Measurements from ENCODE around the gene KCNIP1. TPM values are rescaled to one million over a fixed set of nuclear protein-coding genes. Genes with fewer than 3 reads are reported as not detected.

The KCNIP1 gene
- total and polyA plus RNA-seq, 2 of the 8 experiments (the other 6 are each of a cell fraction or from before 2014, with no cell fraction given): 0.52 to 0.83 TPM

GRCh38 chr5:170636206-170636605 is 132.4 kb downstream of the KCNIP1 start:
- CTCF ChIA-PET (ENCODE audit: partially characterized antibody): interaction anchor here (0.6 to 30.3 kb wide), 7 partner anchors 27 to 1192 kb away, joined by 3 to 982 read pairs (median 5); partner anchors contain the start of gene GABRP
- H3K4ac ChIP-seq (replicated peaks; ENCODE audit: insufficient read length, low read depth, low read length): no peak overlapping the region
- H3K23ac ChIP-seq (ENCODE audit: insufficient read length): no peak overlapping the region
- H3K36me3 ChIP-seq (ENCODE audit: control insufficient read depth in 2 of 4, insufficient read depth in 4 of 4, low read length in 3 of 4): no peaks in the 10 kb centered on the region
- DNase-seq (ENCODE audit: low read depth in 1 of 2, low spot score in 2 of 2) (no peak), FAIRE-seq (no peak)
- no peak overlapping the region for H2BK5ac ChIP-seq (ENCODE audit: low read depth, low read length)
- no peak overlapping the region for H3K4me3 ChIP-seq (ENCODE audit: extremely low read depth in 1 of 4, insufficient read depth in 2 of 4, low read depth in 3 of 4, low read length in 4 of 4)
- H3K56ac ChIP-seq (replicated peaks; ENCODE audit: insufficient read length, low read depth, low read length): no peak overlapping the region
- H3K79me2 ChIP-seq (ENCODE audit: control insufficient read depth in 1 of 2, insufficient read depth in 2 of 2, low read length in 2 of 2): no peaks in the 10 kb centered on the region
- H3K18ac ChIP-seq (ENCODE audit: extremely low read depth, low read length): no peak overlapping the region
- peaks cover 14 to 23% (median 21%) of the 10 kb centered on the region in 4 experiments for H3K4me1 ChIP-seq (replicated peaks in 1 of 4; ENCODE audit: control insufficient read depth in 3 of 4, insufficient read depth in 4 of 4, low read length in 3 of 4)
- no peak overlapping the region for H2AK5ac ChIP-seq (ENCODE audit: low read depth, low read length)
- H4K5ac ChIP-seq (ENCODE audit: insufficient read length, low read depth, low read length): no peak overlapping the region
- 0 out of 2 replicates have a peak overlapping the region, but pooled peaks have one; percentile 10 for H2BK15ac ChIP-seq (ENCODE audit: low read length)
- H3K9me3 ChIP-seq (ENCODE audit: insufficient read depth in 2 of 2, low read depth in 1 of 2, low read length in 1 of 2): no peaks in the 10 kb centered on the region
- no peaks in the 10 kb centered on the region for H3K79me1 ChIP-seq (ENCODE audit: low read depth, low read length)
- no peak overlapping the region for H2BK120ac ChIP-seq (replicated peaks; ENCODE audit: low read depth, low read length)
- H4K20me1 ChIP-seq (replicated peaks in 1 of 2; ENCODE audit: control insufficient read depth in 1 of 2, insufficient read depth in 2 of 2, low read length in 2 of 2): no peaks in the 10 kb centered on the region
- H3K27ac ChIP-seq (ENCODE audit: low read depth, low read length): no peak overlapping the region
- peaks cover 8% of the 10 kb centered on the region; the same call in 1 of the 2 replicates for H3K23me2 ChIP-seq (ENCODE audit: low read depth, low read length)
- H3K27me3 ChIP-seq (replicated peaks in 1 of 4; ENCODE audit: control insufficient read depth in 3 of 4, extremely low read depth in 1 of 4, insufficient read depth in 3 of 4, low read length in 3 of 4): no peaks in the 10 kb centered on the region
- H2BK20ac ChIP-seq (ENCODE audit: low read length): no peak overlapping the region
- H3K4me2 ChIP-seq (ENCODE audit: insufficient read depth in 1 of 2, low read depth in 2 of 2, low read length in 2 of 2): no peak overlapping the region
- 93% methylated on average over 11 of the region's 11 CpGs; no CpG with 5 or more reads in 1 of the 2 experiments for WGBS, 2 experiments (ENCODE audit: extremely low coverage in 1 of 2, insufficient coverage in 1 of 2, insufficient read length in 1 of 2, insufficient replicate concordance in 2 of 2, low coverage in 1 of 2, low lambda C conversion rate in 2 of 2, missing lambda C conversion rate in 1 of 2)
- no peak overlapping the region for H3K14ac ChIP-seq (ENCODE audit: insufficient read length)
- POLR2A ChIA-PET (ENCODE audit: partially characterized antibody): no interaction called here
- no peak overlapping the region for H3K9ac ChIP-seq (replicated peaks in 1 of 4; ENCODE audit: extremely low read depth in 1 of 4, low read depth in 3 of 4, low read length in 3 of 4)
- peak overlapping the region; percentile 50; the same call in 1 of the 2 replicates for H2BK12ac ChIP-seq (ENCODE audit: low read depth, low read length)
- no peak overlapping the region for H4K8ac ChIP-seq (ENCODE audit: extremely low read depth, insufficient read depth, low read length)
- peak overlapping the region; percentile 60 for H4K91ac ChIP-seq (replicated peaks; ENCODE audit: insufficient read length, low read length)
- H2AFZ ChIP-seq (ENCODE audit: low read length): no peak overlapping the region
- TF ChIP-seq RXRA (IDR thresholded peaks at IDR 0.05; ENCODE audit: insufficient read depth, low read depth, low read length) (no peak), PHF8 (conservative IDR thresholded peaks at IDR 0.05; ENCODE audit: low read depth, low read length) (no peak), CEBPB (IDR thresholded peaks at IDR 0.05; ENCODE audit: low read depth, low read length) (no peak), EGR1 (IDR thresholded peaks at IDR 0.05; ENCODE audit: borderline replicate concordance, low read depth, low read length) (no peak), CHD1 (IDR thresholded peaks at IDR 0.05; ENCODE audit: low read depth, low read length) (no peak), SP1 (IDR thresholded peaks at IDR 0.05; ENCODE audit: low read depth, low read length) (no peak), TBP (IDR thresholded peaks at IDR 0.05; ENCODE audit: low read depth, low read length) (no peak), ATF2 (IDR thresholded peaks at IDR 0.05; ENCODE audit: low read length) (no peak), ATF3 (IDR thresholded peaks at IDR 0.05; ENCODE audit: insufficient read depth, low read depth, low read length) (no peak), KDM4A (IDR thresholded peaks at IDR 0.05; ENCODE audit: low read depth, low read length, severe bottlenecking) (no peak), HDAC2 (IDR thresholded peaks at IDR 0.05; ENCODE audit: borderline replicate concordance in 1 of 2, low read depth in 2 of 2, low read length in 2 of 2) (no peak), RBBP5 (IDR thresholded peaks at IDR 0.05; ENCODE audit: borderline replicate concordance, low read depth, low read length) (no peak)

Data from H1 (cell line).